ENCODE data around the gene OR51L1. TPM values are rescaled to one million over a fixed set of nuclear protein-coding genes. Genes with fewer than 3 reads are reported as not detected.

OR51L1 gene
- total RNA-seq, 1 donor from 2014 or later, result not detected

DNA sequence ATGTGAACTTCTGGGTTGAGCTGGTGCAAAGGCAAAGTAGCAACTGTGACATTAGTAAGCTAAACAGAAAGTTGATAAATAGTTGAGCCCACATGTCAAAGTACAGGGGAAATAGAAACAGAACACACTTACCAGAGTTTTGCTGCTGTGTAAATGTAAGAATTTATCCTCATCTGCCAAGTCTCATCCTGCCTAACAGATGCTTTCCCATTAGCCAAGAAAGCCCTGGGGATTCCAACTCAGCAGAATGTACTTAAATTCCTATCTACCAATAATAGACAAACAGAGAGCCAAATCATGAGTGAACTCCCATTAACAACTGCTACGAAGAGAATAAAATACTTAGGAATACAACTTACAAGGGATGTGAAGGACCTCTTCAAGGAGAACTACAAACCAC lies 31.8 kb upstream of the OR51L1 start:
- DNase-seq (ENCODE audit: low spot score), result no peak

DNA sequence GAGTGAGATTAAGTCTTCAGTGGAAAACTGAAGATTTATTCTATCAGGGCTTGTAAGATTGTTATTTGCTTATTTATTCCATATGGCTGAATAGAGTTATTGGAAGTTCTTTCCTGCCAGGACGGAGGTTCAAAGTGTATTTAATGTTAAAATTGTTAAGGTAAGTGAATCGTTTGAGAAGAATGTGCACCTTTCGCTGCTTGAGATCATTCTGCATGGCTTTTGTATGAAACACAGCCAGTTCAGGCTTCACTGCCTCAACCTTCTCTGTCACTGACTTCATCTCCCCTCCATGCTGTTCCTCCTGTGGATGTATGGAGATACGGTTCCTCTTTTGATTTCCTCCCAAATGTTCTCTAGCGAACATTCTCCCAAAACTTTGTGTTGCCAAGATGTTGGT lies 19.2 kb upstream of the OR51L1 start:
- H3K4me3 Mint-ChIP-seq (ENCODE audit: unreplicated experiment), result no peak overlapping the region
- no peaks in the 10 kb centered on the region for H3K36me3 Mint-ChIP-seq (ENCODE audit: low read depth, unreplicated experiment)
- H3K27ac Mint-ChIP-seq (ENCODE audit: unreplicated experiment), result no peak overlapping the region
- DNase-seq (ENCODE audit: low spot score), result no peak
- H3K4me1 Mint-ChIP-seq (ENCODE audit: unreplicated experiment), result no peaks in the 10 kb centered on the region
- H3K27me3 Mint-ChIP-seq (ENCODE audit: unreplicated experiment), result no peaks in the 10 kb centered on the region
- no peaks in the 10 kb centered on the region for H3K9me3 Mint-ChIP-seq (ENCODE audit: unreplicated experiment)
- TF ChIP-seq, protein P1, sequence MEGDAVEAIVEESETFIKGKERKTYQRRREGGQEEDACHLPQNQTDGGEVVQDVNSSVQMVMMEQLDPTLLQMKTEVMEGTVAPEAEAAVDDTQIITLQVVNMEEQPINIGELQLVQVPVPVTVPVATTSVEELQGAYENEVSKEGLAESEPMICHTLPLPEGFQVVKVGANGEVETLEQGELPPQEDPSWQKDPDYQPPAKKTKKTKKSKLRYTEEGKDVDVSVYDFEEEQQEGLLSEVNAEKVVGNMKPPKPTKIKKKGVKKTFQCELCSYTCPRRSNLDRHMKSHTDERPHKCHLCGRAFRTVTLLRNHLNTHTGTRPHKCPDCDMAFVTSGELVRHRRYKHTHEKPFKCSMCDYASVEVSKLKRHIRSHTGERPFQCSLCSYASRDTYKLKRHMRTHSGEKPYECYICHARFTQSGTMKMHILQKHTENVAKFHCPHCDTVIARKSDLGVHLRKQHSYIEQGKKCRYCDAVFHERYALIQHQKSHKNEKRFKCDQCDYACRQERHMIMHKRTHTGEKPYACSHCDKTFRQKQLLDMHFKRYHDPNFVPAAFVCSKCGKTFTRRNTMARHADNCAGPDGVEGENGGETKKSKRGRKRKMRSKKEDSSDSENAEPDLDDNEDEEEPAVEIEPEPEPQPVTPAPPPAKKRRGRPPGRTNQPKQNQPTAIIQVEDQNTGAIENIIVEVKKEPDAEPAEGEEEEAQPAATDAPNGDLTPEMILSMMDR (IDR thresholded peaks at IDR 0.05; ENCODE audit: unreplicated experiment), result no peak

More for the DNA sequence above, 31.8 kb upstream of the OR51L1 start:
- Mint-ChIP-seq H3K4me1 (ENCODE audit: unreplicated experiment) (no peaks in the 10 kb centered on the region), H3K4me3 (ENCODE audit: unreplicated experiment) (no peak overlapping the region), H3K9me3 (ENCODE audit: unreplicated experiment) (no peaks in the 10 kb centered on the region), H3K27me3 (ENCODE audit: unreplicated experiment) (no peaks in the 10 kb centered on the region), H3K36me3 (ENCODE audit: low read depth, unreplicated experiment) (no peaks in the 10 kb centered on the region), H3K27ac (ENCODE audit: unreplicated experiment) (no peak overlapping the region)
- TF ChIP-seq, protein P1 (IDR thresholded peaks at IDR 0.05; ENCODE audit: unreplicated experiment), result no peak

DNA sequence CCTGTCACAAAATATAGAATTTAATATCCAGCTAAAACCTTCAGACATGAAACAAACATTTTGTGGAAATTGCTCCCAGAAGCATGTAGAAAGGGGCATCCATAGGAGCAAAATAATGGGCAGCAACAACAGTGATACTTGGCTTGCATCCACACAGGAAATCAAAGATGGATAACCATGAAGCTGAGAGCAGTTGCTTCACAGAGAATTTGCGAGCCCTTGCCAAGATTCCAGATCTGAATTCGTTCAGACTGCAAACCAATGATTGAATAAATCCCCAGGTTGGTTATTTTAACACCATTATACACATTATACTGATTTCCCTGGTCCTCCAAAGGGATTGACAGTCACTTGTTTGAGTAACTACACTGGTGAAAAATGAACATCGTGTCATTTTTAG lies 15.6 kb upstream of the OR51L1 start:
- Mint-ChIP-seq H3K36me3 (ENCODE audit: low read depth, unreplicated experiment) (no peaks in the 10 kb centered on the region), H3K27me3 (ENCODE audit: unreplicated experiment) (no peaks in the 10 kb centered on the region), H3K27ac (ENCODE audit: unreplicated experiment) (no peak overlapping the region)

DNA sequence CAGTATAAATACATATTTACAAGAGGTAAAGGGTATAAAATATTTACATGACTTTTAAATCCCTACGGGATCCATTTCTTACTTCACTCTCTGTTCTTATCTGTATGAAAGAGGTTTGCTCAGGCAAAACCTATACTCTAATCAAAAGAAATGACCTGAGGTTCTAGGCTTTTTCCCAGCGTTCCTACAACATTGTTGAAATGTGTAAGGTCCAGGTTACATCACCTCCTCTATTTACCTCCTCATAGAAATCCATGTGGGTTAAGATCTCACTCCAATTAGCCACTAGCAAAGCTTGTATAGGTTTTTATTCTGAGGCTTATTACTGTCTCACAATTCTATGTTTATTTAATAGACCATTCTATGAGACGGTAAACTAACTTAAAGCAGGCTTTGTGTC lies 12.0 kb upstream of the OR51L1 start:
- DNase-seq (ENCODE audit: low spot score), result no peak
- no peaks in the 10 kb centered on the region for H3K4me1 Mint-ChIP-seq (ENCODE audit: unreplicated experiment)
- H3K4me3 Mint-ChIP-seq (ENCODE audit: unreplicated experiment), result no peak overlapping the region
- no peak overlapping the region for H3K27ac Mint-ChIP-seq (ENCODE audit: unreplicated experiment)
- H3K9me3 Mint-ChIP-seq (ENCODE audit: unreplicated experiment), result no peaks in the 10 kb centered on the region
- H3K36me3 Mint-ChIP-seq (ENCODE audit: low read depth, unreplicated experiment), result no peaks in the 10 kb centered on the region
- TF ChIP-seq, protein P1 (IDR thresholded peaks at IDR 0.05; ENCODE audit: unreplicated experiment), result no peak
- no peaks in the 10 kb centered on the region for H3K27me3 Mint-ChIP-seq (ENCODE audit: unreplicated experiment)

More for the DNA sequence above, 15.6 kb upstream of the OR51L1 start:
- TF ChIP-seq, protein P1 (IDR thresholded peaks at IDR 0.05; ENCODE audit: unreplicated experiment), result no peak
- Mint-ChIP-seq H3K9me3 (ENCODE audit: unreplicated experiment) (no peaks in the 10 kb centered on the region), H3K4me1 (ENCODE audit: unreplicated experiment) (no peaks in the 10 kb centered on the region), H3K4me3 (ENCODE audit: unreplicated experiment) (no peak overlapping the region)
- DNase-seq (ENCODE audit: low spot score), result no peak

DNA sequence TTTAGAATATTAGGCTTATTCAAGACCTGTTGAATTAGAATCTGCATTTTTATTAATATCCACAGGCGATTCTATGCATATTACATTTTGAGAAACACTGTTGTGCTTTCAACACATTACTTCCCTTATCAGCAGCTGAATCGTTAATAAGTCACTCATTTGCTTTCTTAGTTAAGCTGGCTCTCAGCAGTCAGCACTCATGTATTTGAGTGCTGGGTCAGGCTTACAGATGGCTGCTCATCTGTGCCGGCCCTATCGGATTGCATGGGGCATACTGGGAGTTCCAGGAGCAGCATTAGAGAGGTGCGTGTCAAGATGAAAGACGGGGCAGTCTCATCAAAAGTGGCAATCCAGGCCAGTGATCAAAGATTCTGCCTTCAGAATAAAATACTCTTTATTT lies 10.8 kb upstream of the OR51L1 start:
- Mint-ChIP-seq H3K27me3 (ENCODE audit: unreplicated experiment) (no peaks in the 10 kb centered on the region), H3K27ac (ENCODE audit: unreplicated experiment) (no peak overlapping the region), H3K4me1 (ENCODE audit: unreplicated experiment) (no peaks in the 10 kb centered on the region), H3K36me3 (ENCODE audit: low read depth, unreplicated experiment) (no peaks in the 10 kb centered on the region), H3K4me3 (ENCODE audit: unreplicated experiment) (no peak overlapping the region), H3K9me3 (ENCODE audit: unreplicated experiment) (no peaks in the 10 kb centered on the region)
- TF ChIP-seq, protein P1 (IDR thresholded peaks at IDR 0.05; ENCODE audit: unreplicated experiment), result no peak
- DNase-seq (ENCODE audit: low spot score), result no peak
